K562 (cell line): ENCODE measurements around the gene SCN7A. TPM values are rescaled to one million over a fixed set of nuclear protein-coding genes. Genes with fewer than 3 reads are reported as not detected.

Experiments
- ETV1 ChIP-seq: fragments of 450-650 bp; conservative IDR thresholded peaks from 2 replicates; pipeline ENCODE4 v1.6.1; 2016; ENCODE audit warnings: missing genetic modification characterization, control low read depth, low read depth, missing compliant biosample characterization
- FOXM1 ChIP-seq, 2 experiments: fragments of 450-650 bp in 1 of 2; sonication (generic) in 1 of 2; formaldehyde crosslinking in 1 of 2; IDR thresholded peaks; 2 replicates each; pipeline versions ENCODE4 v1.6.1 to v1.9.0; 2017 to 2022; ENCODE audit warnings: low read depth in 2 of 2, mild to moderate bottlenecking in 2 of 2, missing genetic modification reagents in 1 of 2, moderate library complexity in 1 of 2
- HNRNPLL ChIP-seq: fragments of 200-400 bp; formaldehyde crosslinking; IDR thresholded peaks from 2 replicates; pipeline ENCODE4 v1.6.1; 2017; ENCODE audit warnings: low read length, low read depth, mild to moderate bottlenecking; ENCODE audit not compliant: poor library complexity, severe bottlenecking
- NFE2 ChIP-seq: IDR thresholded peaks from 2 replicates; pipeline ENCODE4 v1.6.1; 2014; ENCODE audit warnings: antibody characterized with exemption, low read depth
- NONO ChIP-seq, 2 experiments: fragments of 200-400 bp in 1 of 2; fragments of 450-650 bp in 1 of 2; formaldehyde crosslinking in 1 of 2; IDR thresholded peaks; 2 replicates each; pipeline ENCODE4 v1.6.1; 2017; ENCODE audit warnings: low read depth in 2 of 2, mild to moderate bottlenecking in 2 of 2, moderate library complexity in 2 of 2, low read length in 1 of 2
- NR2C2 ChIP-seq, 2 experiments: fragments of 200-800 bp in 1 of 2; sonication (Bioruptor generic) in 1 of 2; sonication (generic) in 1 of 2; formaldehyde crosslinking in 1 of 2; IDR thresholded peaks; 2 replicates each; pipeline versions ENCODE4 v1.6.1 to v1.8.0; 2016 to 2022; ENCODE audit warnings: mild to moderate bottlenecking in 1 of 2, missing compliant biosample characterization in 1 of 2, missing genetic modification characterization in 1 of 2, missing genetic modification reagents in 1 of 2
- PTBP1 ChIP-seq: fragments of 200-400 bp; formaldehyde crosslinking; IDR thresholded peaks from 2 replicates; pipeline ENCODE4 v1.6.1; 2017; ENCODE audit warnings: low read depth, low read length
- SETDB1 ChIP-seq: IDR thresholded peaks from one replicate; pipeline ENCODE4 v1.6.1; 2012; ENCODE audit warnings: low read length, control low read depth, inconsistent platforms
- SREBF1 ChIP-seq: fragments of 150-350 bp; IDR thresholded peaks from 2 replicates; pipeline ENCODE4 v1.6.1; 2014; ENCODE audit warnings: antibody characterized with exemption, low read depth, low read length, borderline replicate concordance
- TRIM24 ChIP-seq, 2 experiments: fragments of 450-650 bp; IDR thresholded peaks; 2 replicates each; pipeline ENCODE4 v1.6.1; 2016
- ZNF263 ChIP-seq: sonication (generic); formaldehyde crosslinking; IDR thresholded peaks from 2 replicates; pipeline ENCODE4 v1.8.0; 2022; ENCODE audit warnings: mild to moderate bottlenecking, missing genetic modification reagents, borderline replicate concordance
- polyA plus RNA-seq, 8 experiments: library from polyadenylated mRNA; depleted of rRNA in 4 of 8; stranded (reverse) in 5 of 8; unstranded in 3 of 8; fragments of >200 nt; fragmentation: Nextera tagmentation in 2 of 8; fragmentation: Illumina TruSeq in 1 of 8; extraction: Ambion mirVana in 2 of 8; extraction: Trizol in 1 of 8; gene quantifications; 2 replicates each; pipeline versions ENCODE4 v1.2.1 to v1.2.3, GENCODE V29; 2011 to 2014; ENCODE audit warnings: inconsistent platforms in 1 of 8, missing spikeins in 1 of 8
- total RNA-seq, 7 experiments: library from RNA; depleted of rRNA in 6 of 7; stranded (reverse); fragments of >200 nt in 6 of 7; fragmentation: Illumina TruSeq in 2 of 7; extraction: Trizol in 2 of 7; gene quantifications; 2 replicates each; pipeline versions ENCODE4 v1.2.1 to v1.2.3, GENCODE V29; 2011 to 2021; ENCODE audit warnings: low replicate concordance in 1 of 7
- TF ChIP-seq, protein P1 (sequence below): sonication (generic); formaldehyde crosslinking; IDR thresholded peaks from 2 replicates; pipeline ENCODE4 v1.8.0; 2023; ENCODE audit warnings: missing genetic modification reagents, mild to moderate bottlenecking, borderline replicate concordance
- TF ChIP-seq, protein P2 (sequence below), 2 experiments: fragments of 450-650 bp; IDR thresholded peaks; 2 replicates each; pipeline ENCODE4 v1.6.1; 2016; ENCODE audit warnings: mild to moderate bottlenecking in 2 of 2, borderline replicate concordance in 1 of 2, low read depth in 1 of 2, moderate library complexity in 1 of 2

Gene SCN7A
- total and polyA plus RNA-seq, 9 of the 15 experiments (the other 6 are each of a cell fraction or from before 2014, with no cell fraction given) = under 0.01 to 0.05 (median 0.03) TPM; not detected in 3

GRCh38 chr2:166393008-166393407 is 101.0 kb downstream of the SCN7A start (continued):
- TF ChIP-seq, protein P1, sequence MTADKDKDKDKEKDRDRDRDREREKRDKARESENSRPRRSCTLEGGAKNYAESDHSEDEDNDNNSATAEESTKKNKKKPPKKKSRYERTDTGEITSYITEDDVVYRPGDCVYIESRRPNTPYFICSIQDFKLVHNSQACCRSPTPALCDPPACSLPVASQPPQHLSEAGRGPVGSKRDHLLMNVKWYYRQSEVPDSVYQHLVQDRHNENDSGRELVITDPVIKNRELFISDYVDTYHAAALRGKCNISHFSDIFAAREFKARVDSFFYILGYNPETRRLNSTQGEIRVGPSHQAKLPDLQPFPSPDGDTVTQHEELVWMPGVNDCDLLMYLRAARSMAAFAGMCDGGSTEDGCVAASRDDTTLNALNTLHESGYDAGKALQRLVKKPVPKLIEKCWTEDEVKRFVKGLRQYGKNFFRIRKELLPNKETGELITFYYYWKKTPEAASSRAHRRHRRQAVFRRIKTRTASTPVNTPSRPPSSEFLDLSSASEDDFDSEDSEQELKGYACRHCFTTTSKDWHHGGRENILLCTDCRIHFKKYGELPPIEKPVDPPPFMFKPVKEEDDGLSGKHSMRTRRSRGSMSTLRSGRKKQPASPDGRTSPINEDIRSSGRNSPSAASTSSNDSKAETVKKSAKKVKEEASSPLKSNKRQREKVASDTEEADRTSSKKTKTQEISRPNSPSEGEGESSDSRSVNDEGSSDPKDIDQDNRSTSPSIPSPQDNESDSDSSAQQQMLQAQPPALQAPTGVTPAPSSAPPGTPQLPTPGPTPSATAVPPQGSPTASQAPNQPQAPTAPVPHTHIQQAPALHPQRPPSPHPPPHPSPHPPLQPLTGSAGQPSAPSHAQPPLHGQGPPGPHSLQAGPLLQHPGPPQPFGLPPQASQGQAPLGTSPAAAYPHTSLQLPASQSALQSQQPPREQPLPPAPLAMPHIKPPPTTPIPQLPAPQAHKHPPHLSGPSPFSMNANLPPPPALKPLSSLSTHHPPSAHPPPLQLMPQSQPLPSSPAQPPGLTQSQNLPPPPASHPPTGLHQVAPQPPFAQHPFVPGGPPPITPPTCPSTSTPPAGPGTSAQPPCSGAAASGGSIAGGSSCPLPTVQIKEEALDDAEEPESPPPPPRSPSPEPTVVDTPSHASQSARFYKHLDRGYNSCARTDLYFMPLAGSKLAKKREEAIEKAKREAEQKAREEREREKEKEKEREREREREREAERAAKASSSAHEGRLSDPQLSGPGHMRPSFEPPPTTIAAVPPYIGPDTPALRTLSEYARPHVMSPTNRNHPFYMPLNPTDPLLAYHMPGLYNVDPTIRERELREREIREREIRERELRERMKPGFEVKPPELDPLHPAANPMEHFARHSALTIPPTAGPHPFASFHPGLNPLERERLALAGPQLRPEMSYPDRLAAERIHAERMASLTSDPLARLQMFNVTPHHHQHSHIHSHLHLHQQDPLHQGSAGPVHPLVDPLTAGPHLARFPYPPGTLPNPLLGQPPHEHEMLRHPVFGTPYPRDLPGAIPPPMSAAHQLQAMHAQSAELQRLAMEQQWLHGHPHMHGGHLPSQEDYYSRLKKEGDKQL (CRISPR knock-in tag) = no peak
- 0 out of 2 replicates have a peak, but pooled peaks have one; percentile 18 for TF ChIP-seq FOXM1 (IDR thresholded peaks at IDR 0.05; ENCODE audit: low read depth)
- no peak for TF ChIP-seq FOXM1 (CRISPR knock-in tag; IDR thresholded peaks at IDR 0.05; ENCODE audit: low read depth)
- TF ChIP-seq NR2C2 (CRISPR knock-in tag; IDR thresholded peaks at IDR 0.05) = no peak
- TF ChIP-seq NR2C2 (tag; IDR thresholded peaks at IDR 0.05) = no peak
- TF ChIP-seq SETDB1 = no peak
- TF ChIP-seq, protein P2, sequence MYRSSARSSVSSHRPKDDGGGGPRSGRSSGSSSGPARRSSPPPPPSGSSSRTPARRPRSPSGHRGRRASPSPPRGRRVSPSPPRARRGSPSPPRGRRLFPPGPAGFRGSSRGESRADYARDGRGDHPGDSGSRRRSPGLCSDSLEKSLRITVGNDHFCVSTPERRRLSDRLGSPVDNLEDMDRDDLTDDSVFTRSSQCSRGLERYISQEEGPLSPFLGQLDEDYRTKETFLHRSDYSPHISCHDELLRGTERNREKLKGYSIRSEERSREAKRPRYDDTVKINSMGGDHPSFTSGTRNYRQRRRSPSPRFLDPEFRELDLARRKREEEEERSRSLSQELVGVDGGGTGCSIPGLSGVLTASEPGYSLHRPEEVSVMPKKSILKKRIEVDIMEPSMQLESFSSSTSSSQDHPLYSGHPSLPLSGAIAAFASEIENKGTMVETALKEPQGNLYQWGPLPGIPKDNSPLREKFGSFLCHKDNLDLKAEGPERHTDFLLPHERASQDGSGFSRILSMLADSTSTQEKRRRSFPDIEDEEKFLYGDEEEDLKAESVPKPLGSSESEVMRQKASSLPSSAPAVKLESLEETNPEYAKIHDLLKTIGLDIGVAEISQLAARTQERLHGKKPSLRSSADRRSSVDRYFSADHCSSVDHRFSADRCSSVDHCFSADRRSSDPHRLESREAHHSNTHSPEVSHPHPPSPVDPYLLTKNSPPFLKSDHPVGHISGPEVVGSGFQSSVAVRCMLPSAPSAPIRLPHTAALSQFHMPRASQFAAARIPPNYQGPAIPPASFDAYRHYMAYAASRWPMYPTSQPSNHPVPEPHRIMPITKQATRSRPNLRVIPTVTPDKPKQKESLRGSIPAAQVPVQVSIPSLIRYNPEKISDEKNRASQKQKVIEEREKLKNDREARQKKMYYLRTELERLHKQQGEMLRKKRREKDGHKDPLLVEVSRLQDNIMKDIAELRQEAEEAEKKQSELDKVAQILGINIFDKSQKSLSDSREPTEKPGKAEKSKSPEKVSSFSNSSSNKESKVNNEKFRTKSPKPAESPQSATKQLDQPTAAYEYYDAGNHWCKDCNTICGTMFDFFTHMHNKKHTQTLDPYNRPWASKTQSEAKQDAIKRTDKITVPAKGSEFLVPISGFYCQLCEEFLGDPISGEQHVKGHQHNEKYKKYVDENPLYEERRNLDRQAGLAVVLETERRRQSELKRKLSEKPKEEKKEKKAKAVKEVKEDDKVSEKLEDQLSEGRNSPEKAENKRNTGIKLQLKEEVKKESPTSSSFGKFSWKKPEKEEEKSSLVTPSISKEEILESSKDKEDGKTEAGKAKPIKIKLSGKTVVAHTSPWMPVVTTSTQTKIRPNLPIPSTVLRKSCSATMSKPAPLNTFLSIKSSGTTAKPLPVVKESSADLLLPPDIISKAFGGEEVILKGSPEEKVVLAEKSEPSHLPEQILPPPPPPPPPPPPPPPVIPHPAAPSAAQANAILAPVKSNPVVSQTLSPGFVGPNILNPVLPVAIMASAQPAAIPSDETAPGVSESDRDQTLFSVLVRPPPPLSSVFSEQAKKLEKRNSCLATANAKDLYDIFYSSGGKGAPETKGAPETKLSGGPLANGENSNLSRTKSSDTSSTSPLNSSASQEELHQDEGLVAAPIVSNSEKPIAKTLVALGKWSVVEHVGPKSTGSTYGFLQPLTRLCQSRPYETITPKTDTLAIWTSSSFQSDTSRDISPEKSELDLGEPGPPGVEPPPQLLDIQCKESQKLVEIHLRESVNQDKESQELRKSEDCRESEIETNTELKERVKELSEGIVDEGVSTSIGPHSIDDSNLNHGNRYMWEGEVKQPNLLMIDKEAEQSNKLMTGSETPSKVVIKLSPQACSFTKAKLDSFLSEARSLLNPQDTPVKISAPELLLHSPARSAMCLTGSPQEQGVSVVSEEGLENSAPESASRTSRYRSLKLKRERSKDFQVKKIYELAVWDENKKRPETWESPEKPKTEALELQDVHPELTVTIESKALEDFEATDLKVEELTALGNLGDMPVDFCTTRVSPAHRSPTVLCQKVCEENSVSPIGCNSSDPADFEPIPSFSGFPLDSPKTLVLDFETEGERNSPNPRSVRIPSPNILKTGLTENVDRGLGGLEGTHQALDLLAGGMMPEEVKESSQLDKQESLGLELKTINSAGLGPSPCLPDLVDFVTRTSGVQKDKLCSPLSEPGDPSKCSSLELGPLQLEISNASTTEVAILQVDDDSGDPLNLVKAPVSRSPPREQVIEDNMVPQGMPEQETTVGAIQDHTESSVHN (IDR thresholded peaks at IDR 0.05; ENCODE audit: borderline replicate concordance in 1 of 2, low read depth in 1 of 2) = no peak
- no peak for TF ChIP-seq PTBP1
- no peak for TF ChIP-seq ETV1 (tag)
- TF ChIP-seq HNRNPLL = no peak
- peak; percentile 98 for TF ChIP-seq NFE2
- TF ChIP-seq ZNF263 (CRISPR knock-in tag) = no peak
- TF ChIP-seq TRIM24 (IDR thresholded peaks at IDR 0.05) = peak in 1 of 2 experiments; percentile 43; a peak in 1 of 4 replicates
- TF ChIP-seq SREBF1 = no peak
- no peak for TF ChIP-seq NONO (IDR thresholded peaks at IDR 0.05; ENCODE audit: low read depth in 2 of 2, low read length in 1 of 2)
